ENCODE measurements around the gene NOTO. TPM values are rescaled to one million over a fixed set of nuclear protein-coding genes. Genes with fewer than 3 reads are reported as not detected.

The NOTO gene
- total and polyA plus RNA-seq, 2 of the 8 experiments (the other 6 are each of a cell fraction or from before 2014, with no cell fraction given), result 0.33 to 0.54 TPM

- Histone ChIP-seq H2BK20ac (ENCODE audit: low read length) (no peak overlapping the region), H4K8ac (ENCODE audit: extremely low read depth, insufficient read depth, low read length) (no peak overlapping the region), H2BK5ac (ENCODE audit: low read depth, low read length) (no peak overlapping the region), H2BK15ac (ENCODE audit: low read length) (no peak overlapping the region), H3K36me3 (ENCODE audit: control insufficient read depth in 2 of 4, insufficient read depth in 4 of 4, low read length in 3 of 4) (peaks cover 29 to 59% (median 42%) of the 10 kb centered on the region in 4 experiments), H3K79me1 (ENCODE audit: low read depth, low read length) (no peaks in the 10 kb centered on the region), H3K23ac (ENCODE audit: insufficient read length) (no peak overlapping the region), H3K23me2 (ENCODE audit: low read depth, low read length) (no peaks in the 10 kb centered on the region), H2BK120ac (replicated peaks; ENCODE audit: low read depth, low read length) (no peak overlapping the region), H4K91ac (replicated peaks; ENCODE audit: insufficient read length, low read length) (no peak overlapping the region), H3K9me3 (ENCODE audit: insufficient read depth in 2 of 2, low read depth in 1 of 2, low read length in 1 of 2) (no peaks in the 10 kb centered on the region), H3K27ac (ENCODE audit: low read depth, low read length) (no peak overlapping the region), H4K20me1 (replicated peaks in 1 of 2; ENCODE audit: control insufficient read depth in 1 of 2, insufficient read depth in 2 of 2, low read length in 2 of 2) (peaks cover 15 to 24% of the 10 kb centered on the region in 2 experiments), H3K18ac (ENCODE audit: extremely low read depth, low read length) (no peak overlapping the region), H3K79me2 (ENCODE audit: control insufficient read depth in 1 of 2, insufficient read depth in 2 of 2, low read length in 2 of 2) (no peaks in the 10 kb centered on the region), H3K4me3 (ENCODE audit: extremely low read depth in 1 of 4, insufficient read depth in 2 of 4, low read depth in 3 of 4, low read length in 4 of 4) (no peak overlapping the region), H4K5ac (ENCODE audit: insufficient read length, low read depth, low read length) (no peak overlapping the region), H3K4ac (replicated peaks; ENCODE audit: insufficient read length, low read depth, low read length) (no peak overlapping the region), H2BK12ac (ENCODE audit: low read depth, low read length) (no peak overlapping the region), H2AK5ac (ENCODE audit: low read depth, low read length) (no peak overlapping the region), H3K4me1 (replicated peaks in 1 of 4; ENCODE audit: control insufficient read depth in 3 of 4, insufficient read depth in 4 of 4, low read length in 3 of 4) (peaks cover 0 to 7% (median 1%) of the 10 kb centered on the region in 4 experiments; a peak in 2 of 7 replicates), H2AFZ (ENCODE audit: low read length) (no peak overlapping the region), H3K56ac (replicated peaks; ENCODE audit: insufficient read length, low read depth, low read length) (no peak overlapping the region), H3K9ac (replicated peaks in 1 of 4; ENCODE audit: extremely low read depth in 1 of 4, low read depth in 3 of 4, low read length in 3 of 4) (no peak overlapping the region), H3K27me3 (replicated peaks in 1 of 4; ENCODE audit: control insufficient read depth in 3 of 4, extremely low read depth in 1 of 4, insufficient read depth in 3 of 4, low read length in 3 of 4) (no peaks in the 10 kb centered on the region), H3K14ac (ENCODE audit: insufficient read length) (no peak overlapping the region), H3K4me2 (ENCODE audit: insufficient read depth in 1 of 2, low read depth in 2 of 2, low read length in 2 of 2) (no peak overlapping the region)
- FAIRE-seq (no peak), DNase-seq (ENCODE audit: low read depth in 1 of 2, low spot score in 2 of 2) (no peak)
- WGBS, 2 experiments (ENCODE audit: extremely low coverage in 1 of 2, insufficient coverage in 1 of 2, insufficient read length in 1 of 2, insufficient replicate concordance in 2 of 2, low coverage in 1 of 2, low lambda C conversion rate in 2 of 2, missing lambda C conversion rate in 1 of 2), result 87% methylated on average over 3 of the region's 3 CpGs; no CpG with 5 or more reads in 1 of the 2 experiments
- POLR2A ChIA-PET (ENCODE audit: partially characterized antibody), result interaction anchor here (0.6 to 6.5 kb wide), 12 partner anchors 8 to 36 kb away, joined by 3 to 105 read pairs (median 4); partner anchors contain the start of genes CCT7, FBXO41 and PRADC1
- CTCF ChIA-PET (ENCODE audit: partially characterized antibody), result interaction anchor here (0.8 to 7.0 kb wide), 6 partner anchors 9 to 167 kb away, joined by 3 to 51 read pairs (median 4); partner anchors contain the start of genes CCT7 and PRADC1
- TF ChIP-seq TCF12 (IDR thresholded peaks at IDR 0.05; ENCODE audit: low read depth, low read length) (no peak), CBX8 (IDR thresholded peaks at IDR 0.05; ENCODE audit: borderline replicate concordance, low read depth, low read length) (no peak), TAF7 (optimal IDR thresholded peaks at IDR 0.05; ENCODE audit: borderline replicate concordance, low read depth, low read length) (no peak), ATF2 (IDR thresholded peaks at IDR 0.05; ENCODE audit: low read length) (no peak), ATF3 (IDR thresholded peaks at IDR 0.05; ENCODE audit: insufficient read depth, low read depth, low read length) (no peak), TBP (IDR thresholded peaks at IDR 0.05; ENCODE audit: low read depth, low read length) (no peak), ASH2L (IDR thresholded peaks at IDR 0.05; ENCODE audit: low read length) (no peak), POU5F1 (IDR thresholded peaks at IDR 0.05; ENCODE audit: low read depth, low read length) (no peak), POLR2AphosphoS5 (IDR thresholded peaks at IDR 0.05; ENCODE audit: low read depth, low read length) (peak; percentile 25; the same call in 1 of the 2 replicates), POLR2A (IDR thresholded peaks at IDR 0.05; ENCODE audit: control extremely low read depth in 1 of 2, low read depth in 2 of 2, low read length in 2 of 2) (peak in 1 of 2 experiments; percentile 43; a peak in 2 of 3 replicates), CHD2 (IDR thresholded peaks at IDR 0.05; ENCODE audit: low read length) (no peak), GTF2F1 (IDR thresholded peaks at IDR 0.05; ENCODE audit: borderline replicate concordance, low read depth, low read length) (no peak)
Measured at GRCh38 chr2:73253901-73254300, 51.5 kb downstream of the NOTO start.

Data from H1 (cell line).